ENCODE measurements around the gene CAD. TPM values are rescaled to one million over a fixed set of nuclear protein-coding genes. Genes with fewer than 3 reads are reported as not detected.

Gene CAD
- total RNA-seq, 1 experiment from 2014 or later, result 41.5 TPM

- Histone ChIP-seq H3K4me2 (no peak overlapping the region), H3K79me2 (ENCODE audit: low read depth) (peaks cover 24% of the 10 kb centered on the region), H3K4me1 (replicated peaks; ENCODE audit: insufficient read depth) (peaks cover 13% of the 10 kb centered on the region), H4K20me1 (ENCODE audit: insufficient read depth) (no peaks in the 10 kb centered on the region), H3K4me3 (no peak overlapping the region), H3K27me3 (ENCODE audit: insufficient read depth, low read depth) (no peaks in the 10 kb centered on the region), H3F3A (ENCODE audit: insufficient read depth, low read depth) (peaks cover 8% of the 10 kb centered on the region), H3K27ac (no peak overlapping the region), H2AFZ (no peak overlapping the region), H3K9me2 (ENCODE audit: insufficient read depth) (no peaks in the 10 kb centered on the region), H3K9me3 (ENCODE audit: insufficient read depth, low read depth) (no peaks in the 10 kb centered on the region), H3K36me3 (ENCODE audit: low read depth) (peaks cover 23% of the 10 kb centered on the region)
- DNase-seq, result no peak
- TF ChIP-seq EZH2 (IDR thresholded peaks at IDR 0.05; ENCODE audit: low read depth), result no peak
- TF ChIP-seq, protein P1, sequence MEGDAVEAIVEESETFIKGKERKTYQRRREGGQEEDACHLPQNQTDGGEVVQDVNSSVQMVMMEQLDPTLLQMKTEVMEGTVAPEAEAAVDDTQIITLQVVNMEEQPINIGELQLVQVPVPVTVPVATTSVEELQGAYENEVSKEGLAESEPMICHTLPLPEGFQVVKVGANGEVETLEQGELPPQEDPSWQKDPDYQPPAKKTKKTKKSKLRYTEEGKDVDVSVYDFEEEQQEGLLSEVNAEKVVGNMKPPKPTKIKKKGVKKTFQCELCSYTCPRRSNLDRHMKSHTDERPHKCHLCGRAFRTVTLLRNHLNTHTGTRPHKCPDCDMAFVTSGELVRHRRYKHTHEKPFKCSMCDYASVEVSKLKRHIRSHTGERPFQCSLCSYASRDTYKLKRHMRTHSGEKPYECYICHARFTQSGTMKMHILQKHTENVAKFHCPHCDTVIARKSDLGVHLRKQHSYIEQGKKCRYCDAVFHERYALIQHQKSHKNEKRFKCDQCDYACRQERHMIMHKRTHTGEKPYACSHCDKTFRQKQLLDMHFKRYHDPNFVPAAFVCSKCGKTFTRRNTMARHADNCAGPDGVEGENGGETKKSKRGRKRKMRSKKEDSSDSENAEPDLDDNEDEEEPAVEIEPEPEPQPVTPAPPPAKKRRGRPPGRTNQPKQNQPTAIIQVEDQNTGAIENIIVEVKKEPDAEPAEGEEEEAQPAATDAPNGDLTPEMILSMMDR (conservative IDR thresholded peaks at IDR 0.05), result no peak
- intact Hi-C loops (cut with micrococcal nuclease; ENCODE audit: unreplicated experiment), result no loop called here
- POLR2A ChIA-PET (ENCODE audit: unreplicated experiment), result no interaction called here
- CTCF ChIA-PET, result no interaction called here
- BruUV-seq (replicated peaks), result no TSS peak
Observed at GRCh38 chr2:27221166-27221565, 4.0 kb downstream of the CAD start.

- no peaks in the 10 kb centered on the region for H3K27me3 ChIP-seq (ENCODE audit: insufficient read depth, low read depth)
- no peak overlapping the region for H2AFZ ChIP-seq
- no peaks in the 10 kb centered on the region for H3K9me2 ChIP-seq (ENCODE audit: insufficient read depth)
- no peak overlapping the region for H3K27ac ChIP-seq
- H3K9me3 ChIP-seq (ENCODE audit: insufficient read depth, low read depth), result no peaks in the 10 kb centered on the region
- peaks cover 10% of the 10 kb centered on the region for H3K4me1 ChIP-seq (replicated peaks; ENCODE audit: insufficient read depth)
- no peak for DNase-seq
- H4K20me1 ChIP-seq (ENCODE audit: insufficient read depth), result no peaks in the 10 kb centered on the region
- intact Hi-C loops (cut with micrococcal nuclease; ENCODE audit: unreplicated experiment), result no loop called here
- ChIA-PET CTCF (no interaction called here), POLR2A (ENCODE audit: unreplicated experiment) (no interaction called here)
- no peak overlapping the region for H3K4me3 ChIP-seq
- BruUV-seq (replicated peaks), result no TSS peak
- no peak overlapping the region for H3K4me2 ChIP-seq
- no peaks in the 10 kb centered on the region; the same call in 1 of the 2 replicates for H3F3A ChIP-seq (ENCODE audit: insufficient read depth, low read depth)
- TF ChIP-seq EZH2 (IDR thresholded peaks at IDR 0.05; ENCODE audit: low read depth), result no peak
- TF ChIP-seq, protein P1 (conservative IDR thresholded peaks at IDR 0.05), result no peak
- peaks cover 24% of the 10 kb centered on the region for H3K79me2 ChIP-seq (ENCODE audit: low read depth)
- H3K36me3 ChIP-seq (ENCODE audit: low read depth), result peaks cover 25% of the 10 kb centered on the region
Observed at GRCh38 chr2:27222407-27222806, 5.2 kb downstream of the CAD start.

- Histone ChIP-seq H3F3A (ENCODE audit: insufficient read depth, low read depth) (no peaks in the 10 kb centered on the region; the same call in 1 of the 2 replicates), H3K36me3 (ENCODE audit: low read depth) (peaks cover 34% of the 10 kb centered on the region), H3K4me1 (replicated peaks; ENCODE audit: insufficient read depth) (peaks cover 5% of the 10 kb centered on the region), H3K4me3 (no peak overlapping the region), H3K9me2 (ENCODE audit: insufficient read depth) (no peaks in the 10 kb centered on the region), H3K27ac (no peak overlapping the region), H3K27me3 (ENCODE audit: insufficient read depth, low read depth) (no peaks in the 10 kb centered on the region), H2AFZ (no peak overlapping the region), H4K20me1 (ENCODE audit: insufficient read depth) (no peaks in the 10 kb centered on the region), H3K4me2 (no peak overlapping the region), H3K79me2 (ENCODE audit: low read depth) (peaks cover 14% of the 10 kb centered on the region), H3K9me3 (ENCODE audit: insufficient read depth, low read depth) (no peaks in the 10 kb centered on the region)
- DNase-seq, result no peak
- TF ChIP-seq, protein P1 (conservative IDR thresholded peaks at IDR 0.05), result no peak
- TF ChIP-seq EZH2 (IDR thresholded peaks at IDR 0.05; ENCODE audit: low read depth), result no peak
- CTCF ChIA-PET, result no interaction called here
- intact Hi-C loops (cut with micrococcal nuclease; ENCODE audit: unreplicated experiment), result no loop called here
- POLR2A ChIA-PET (ENCODE audit: unreplicated experiment), result no interaction called here
- BruUV-seq (replicated peaks), result no TSS peak
Observed at GRCh38 chr2:27223416-27223815, 6.2 kb downstream of the CAD start.
